KOPT-K1 (cell line): ENCODE measurements around the gene PARN.

Experiments used
- H3K27ac ChIP-seq: fragments of 200-600 bp; sonication (generic); 2 replicates; pipeline ENCODE4 v1.5.1; 2016; ENCODE audit warnings: antibody characterized with exemption, mild to moderate bottlenecking, low read depth, low read length; ENCODE audit not compliant: poor library complexity, severe bottlenecking
- H3K36me3 ChIP-seq: fragments of 200-600 bp; sonication (generic); 2 replicates; pipeline ENCODE4 v1.5.1; 2017; ENCODE audit warnings: antibody characterized with exemption, mild to moderate bottlenecking, low read length, moderate library complexity; ENCODE audit not compliant: insufficient read depth
- H3K9me3 ChIP-seq: fragments of 200-600 bp; sonication (generic); 2 replicates; pipeline ENCODE4 v1.5.1; 2017; ENCODE audit warnings: antibody characterized with exemption, low read length, mild to moderate bottlenecking; ENCODE audit not compliant: insufficient read depth, poor library complexity, severe bottlenecking

Gene PARN

GRCh38 chr16:14510581-14510938 is 119.5 kb downstream of the PARN start:
- H3K9me3 ChIP-seq, result no peaks in the 10 kb centered on the region
- H3K36me3 ChIP-seq, result no peaks in the 10 kb centered on the region
- H3K27ac ChIP-seq, result no peak overlapping the region

GRCh38 chr16:14509675-14510132 is 120.4 kb downstream of the PARN start:
- H3K9me3 ChIP-seq, result no peaks in the 10 kb centered on the region
- H3K27ac ChIP-seq, result no peak overlapping the region
- no peaks in the 10 kb centered on the region for H3K36me3 ChIP-seq

GRCh38 chr16:14509055-14509454 is 121.0 kb downstream of the PARN start:
- H3K27ac ChIP-seq, result no peak overlapping the region
- no peaks in the 10 kb centered on the region for H3K9me3 ChIP-seq
- H3K36me3 ChIP-seq, result no peaks in the 10 kb centered on the region

GRCh38 chr16:14505846-14506245 is 124.2 kb downstream of the PARN start:
- no peaks in the 10 kb centered on the region for H3K36me3 ChIP-seq
- no peak overlapping the region for H3K27ac ChIP-seq
- H3K9me3 ChIP-seq, result no peaks in the 10 kb centered on the region

DNA sequence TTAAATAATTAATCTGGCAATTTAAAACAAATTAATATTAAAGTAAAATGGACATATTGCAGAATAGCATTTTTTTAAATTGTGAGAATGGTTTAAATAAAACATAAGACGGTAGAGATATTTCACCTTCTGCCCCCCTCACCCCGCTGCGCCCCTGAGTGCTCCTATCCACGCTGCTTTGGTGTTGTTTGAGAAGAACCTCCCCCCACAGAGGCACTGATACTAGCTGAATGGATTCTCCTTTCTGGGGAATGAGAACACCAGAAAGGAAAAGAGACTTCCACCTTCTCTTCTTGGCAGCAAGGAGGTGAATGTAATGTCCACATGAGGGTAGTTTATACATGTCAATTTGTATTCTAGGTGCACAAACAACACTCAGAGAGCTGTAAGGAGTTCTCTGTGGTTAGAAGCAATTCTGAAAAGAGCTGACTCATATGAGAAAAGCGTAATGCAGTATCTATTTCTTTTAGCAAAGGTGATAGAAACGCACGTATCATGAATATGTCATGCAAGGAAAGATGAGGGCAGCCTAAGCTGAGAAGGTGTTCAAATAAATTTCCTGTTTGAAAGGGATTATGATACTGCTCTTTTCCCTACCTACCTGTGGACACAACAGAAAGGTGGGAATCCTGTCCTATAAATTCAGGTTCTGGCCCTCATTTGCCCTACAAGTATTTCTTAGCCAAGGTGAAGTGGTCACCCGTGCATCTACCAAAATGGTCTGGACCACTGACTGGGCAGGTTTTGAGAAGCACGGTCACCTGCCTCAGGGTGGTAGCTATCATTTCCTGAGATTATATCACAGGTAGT is 126.9 kb downstream of the PARN start:
- Histone ChIP-seq H3K36me3 (no peaks in the 10 kb centered on the region), H3K27ac (no peak overlapping the region)

DNA sequence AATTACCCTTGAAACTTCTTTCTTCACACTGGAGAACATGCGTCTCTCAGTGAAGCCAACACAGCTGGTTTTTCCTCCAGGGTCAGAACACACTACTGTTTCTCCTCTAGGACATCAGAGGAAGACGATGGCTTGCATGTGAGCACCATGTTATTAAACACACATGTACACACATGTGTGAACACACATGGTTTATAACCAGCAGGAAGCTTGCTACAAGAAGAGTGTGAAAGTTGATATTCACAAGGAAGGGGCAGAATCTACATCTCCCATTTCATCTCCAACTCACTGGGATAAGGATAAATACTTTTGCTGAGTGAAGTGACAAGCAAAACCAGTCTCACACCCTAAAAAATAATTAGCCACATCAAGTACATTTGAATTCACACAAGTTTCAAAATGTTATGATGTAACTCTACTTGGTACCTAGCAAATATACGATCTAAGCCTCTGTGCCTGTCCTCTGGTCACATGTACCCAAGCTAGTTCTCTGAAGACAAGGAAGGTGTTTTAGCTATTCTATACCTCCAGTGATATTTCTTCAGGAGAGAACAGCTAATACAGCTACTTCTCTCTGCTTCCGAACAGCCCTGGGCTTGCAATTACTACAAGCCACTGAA is 127.7 kb downstream of the PARN start:
- no peak overlapping the region for H3K27ac ChIP-seq

More for the DNA sequence above, 126.9 kb downstream of the PARN start:
- H3K9me3 ChIP-seq, result no peaks in the 10 kb centered on the region

GRCh38 chr16:14501331-14502255 is 128.5 kb downstream of the PARN start:
- Histone ChIP-seq H3K9me3 (no peaks in the 10 kb centered on the region), H3K27ac (no peak overlapping the region), H3K36me3 (no peaks in the 10 kb centered on the region)

More for the DNA sequence above, 127.7 kb downstream of the PARN start:
- Histone ChIP-seq H3K36me3 (no peaks in the 10 kb centered on the region), H3K9me3 (no peaks in the 10 kb centered on the region)

DNA sequence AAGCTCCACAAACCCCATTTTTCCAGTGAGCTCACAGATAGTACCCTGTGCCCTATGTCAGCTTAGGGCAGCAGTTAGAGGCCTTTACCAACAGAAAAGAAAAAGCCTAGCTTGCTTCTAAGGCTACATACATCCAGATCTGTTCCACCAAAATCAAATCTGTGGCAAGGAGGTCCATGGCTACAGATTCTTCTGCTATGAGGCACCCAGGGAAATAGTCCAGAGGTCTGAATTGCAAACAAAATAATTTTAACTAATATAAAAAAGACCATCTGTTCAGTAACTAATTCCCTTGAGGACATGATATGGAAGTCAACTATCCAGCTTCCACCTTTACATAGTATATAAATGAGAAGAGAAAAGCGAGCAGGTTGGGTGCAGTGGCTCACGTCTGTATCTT is 129.3 kb downstream of the PARN start:
- Histone ChIP-seq H3K36me3 (no peaks in the 10 kb centered on the region), H3K27ac (no peak overlapping the region), H3K9me3 (no peaks in the 10 kb centered on the region)

DNA sequence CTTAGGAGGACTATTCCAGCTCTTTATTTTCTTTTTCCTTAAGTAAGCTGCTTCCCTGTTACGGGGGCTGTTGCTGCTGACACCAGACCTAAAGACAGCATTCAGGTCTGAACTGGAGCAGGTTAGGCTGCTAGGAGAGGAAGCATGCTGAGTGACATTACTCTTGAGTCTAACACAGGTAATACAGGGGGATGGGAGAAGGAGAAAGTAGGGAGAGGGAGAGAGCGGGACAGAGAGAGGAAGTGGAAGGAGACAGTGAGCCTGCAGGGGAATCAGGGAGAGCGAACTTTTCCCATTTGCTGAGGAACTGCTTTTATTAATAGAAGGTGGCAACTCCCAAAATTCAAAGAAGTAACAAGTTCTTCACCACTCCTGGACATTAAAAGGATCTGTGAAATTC is 130.9 kb downstream of the PARN start:
- Histone ChIP-seq H3K9me3 (no peaks in the 10 kb centered on the region), H3K36me3 (no peaks in the 10 kb centered on the region), H3K27ac (no peak overlapping the region)

- no peak overlapping the region for H3K27ac ChIP-seq
- H3K36me3 ChIP-seq, result no peaks in the 10 kb centered on the region
- H3K9me3 ChIP-seq, result no peaks in the 10 kb centered on the region
Measured at GRCh38 chr16:14497245-14498082, 132.6 kb downstream of the PARN start.

- no peak overlapping the region for H3K27ac ChIP-seq
- no peaks in the 10 kb centered on the region for H3K9me3 ChIP-seq
- no peaks in the 10 kb centered on the region for H3K36me3 ChIP-seq
Measured at GRCh38 chr16:14496786-14497185, 133.3 kb downstream of the PARN start.

DNA sequence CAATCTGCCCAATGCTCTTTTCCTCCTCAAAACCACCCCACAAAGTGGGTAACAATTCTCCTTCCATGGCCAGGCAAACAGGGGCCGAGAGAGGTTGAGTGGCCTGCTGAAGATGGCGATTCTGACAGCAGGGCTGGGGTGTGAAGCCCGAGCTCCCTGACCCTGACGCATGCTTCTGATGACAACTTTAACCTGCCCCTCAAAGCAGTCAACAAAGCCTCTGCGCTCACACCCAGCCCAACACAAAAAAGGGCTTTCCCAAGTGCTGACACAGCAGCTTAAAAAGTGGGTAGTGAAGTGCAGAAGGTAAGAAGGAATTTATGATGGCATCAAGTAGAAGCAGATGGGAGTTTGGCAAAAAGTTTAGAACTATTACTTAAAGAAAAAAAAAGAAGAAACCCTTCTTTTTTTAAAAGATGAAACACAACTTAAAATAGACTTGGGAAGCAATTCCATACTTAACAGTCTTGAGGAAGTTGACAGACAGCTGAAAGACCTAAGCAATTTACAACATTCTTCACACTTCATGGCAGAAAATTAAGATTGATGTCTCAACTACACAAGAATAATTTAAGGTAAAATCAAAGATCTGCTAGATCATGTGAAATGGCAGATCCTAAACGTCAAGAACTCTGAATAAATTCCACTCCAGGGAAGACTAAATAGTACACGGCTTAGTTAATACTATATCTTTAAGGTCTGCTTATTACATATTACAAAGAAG is 133.9 kb downstream of the PARN start:
- no peaks in the 10 kb centered on the region for H3K36me3 ChIP-seq
- no peak overlapping the region for H3K27ac ChIP-seq
- H3K9me3 ChIP-seq, result no peaks in the 10 kb centered on the region

GRCh38 chr16:14495213-14496046 is 134.6 kb downstream of the PARN start:
- no peaks in the 10 kb centered on the region for H3K9me3 ChIP-seq
- no peaks in the 10 kb centered on the region for H3K36me3 ChIP-seq
- H3K27ac ChIP-seq, result no peak overlapping the region
